GM21825 (cell line): Measurements from ENCODE around the gene TXNL4A.
A peak's percentile ranks its signal among the peaks of the same experiment; 100 is the strongest.
"Not testable (repeated sequence)": the region's sequence is repeated elsewhere in the genome, so short reads cannot be mapped to it uniquely, and the experiment has no call there.

Experiments
- ATAC-seq: cut with Tn5 transposase; IDR thresholded peaks from one replicate; pipeline ENCODE4 v1.9.1; 2021; ENCODE audit warnings: mild to moderate bottlenecking, moderate library complexity; ENCODE audit not compliant: unreplicated experiment

The TXNL4A gene

DNA sequence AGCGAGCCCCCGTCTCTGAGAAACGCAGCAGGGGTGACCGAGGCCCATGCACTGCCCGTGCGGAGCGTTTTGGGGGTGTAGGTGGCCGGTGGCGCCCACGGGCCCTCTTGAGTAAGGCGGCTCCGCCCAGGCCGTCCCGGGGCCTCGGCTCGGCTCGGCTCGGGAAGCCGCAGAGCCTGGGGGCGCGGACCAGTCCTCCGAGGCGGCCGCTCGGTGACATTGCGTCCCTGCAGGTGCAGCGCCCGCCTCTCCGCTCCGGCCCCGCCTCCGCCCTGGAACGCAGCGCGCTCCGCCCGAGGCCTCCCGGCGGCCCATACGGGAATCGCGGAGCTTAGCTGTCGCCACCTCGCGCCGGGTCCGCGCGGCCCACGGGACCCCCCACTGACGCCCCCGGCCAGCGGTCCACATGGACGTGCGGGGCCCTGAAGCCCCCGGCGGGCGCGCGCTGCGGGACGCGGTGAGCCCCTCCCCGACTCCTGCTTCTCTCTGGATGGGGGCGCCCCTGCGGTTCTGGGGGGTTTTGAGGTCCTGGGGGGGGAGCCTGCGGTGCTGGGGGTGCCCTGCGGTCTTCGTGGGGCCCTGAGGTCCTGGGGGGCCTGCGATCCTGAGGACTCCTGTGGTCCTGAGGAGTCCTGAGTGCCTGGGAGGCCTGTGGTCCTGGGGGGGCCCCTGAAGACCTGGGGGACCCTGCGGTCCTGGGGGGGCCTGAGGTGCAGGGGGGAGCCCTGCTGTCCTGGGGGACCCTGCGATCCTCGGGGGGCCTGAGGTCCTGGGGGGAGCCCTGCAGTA is 23.8 kb downstream of the TXNL4A start, which contains the start of gene HSBP1L1:
Gene HSBP1L1, plus strand, starts transcription at position 314 of the 789 bp plus-strand sequence. Its CDS starts 93 bp downstream, at position 407.
- ATAC-seq, result peak; percentile 77

DNA sequence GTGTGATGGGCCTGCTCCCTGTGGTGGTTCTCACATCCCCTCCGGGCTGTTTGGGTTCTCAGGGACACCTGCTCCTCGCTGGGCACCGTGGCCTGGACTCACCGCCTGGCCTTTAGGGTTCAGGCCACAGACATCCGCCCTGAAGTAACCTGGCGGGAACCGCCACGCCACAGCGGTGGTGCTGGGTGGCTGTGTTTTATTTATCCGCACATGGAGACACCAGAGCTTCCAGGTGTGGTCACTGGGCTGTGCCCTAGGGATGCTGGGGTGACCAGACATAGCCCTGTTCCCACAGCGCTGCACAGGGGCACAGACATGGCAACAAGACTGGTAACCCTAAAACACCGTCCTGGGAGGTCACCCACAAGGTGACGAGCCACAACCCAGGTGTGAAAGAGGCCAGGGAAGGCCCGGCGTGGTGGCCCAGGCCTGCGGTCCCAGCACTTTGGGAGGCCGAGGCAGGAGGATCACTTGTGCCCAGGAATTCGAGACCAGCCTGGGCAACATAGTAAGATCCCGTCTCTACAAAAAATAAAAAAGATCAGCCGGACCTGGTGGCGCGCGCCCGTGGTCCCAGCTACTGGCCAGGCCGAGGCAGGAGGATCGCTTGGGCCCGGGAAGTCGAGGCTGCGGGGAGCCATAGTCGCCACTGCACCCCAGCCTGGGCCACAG is 24.6 kb downstream of the TXNL4A start:
- no peak for ATAC-seq

- ATAC-seq, result no peak
These were observed 25.3 kb downstream of the TXNL4A start for GRCh38 chr18:79962835-79963657.

DNA sequence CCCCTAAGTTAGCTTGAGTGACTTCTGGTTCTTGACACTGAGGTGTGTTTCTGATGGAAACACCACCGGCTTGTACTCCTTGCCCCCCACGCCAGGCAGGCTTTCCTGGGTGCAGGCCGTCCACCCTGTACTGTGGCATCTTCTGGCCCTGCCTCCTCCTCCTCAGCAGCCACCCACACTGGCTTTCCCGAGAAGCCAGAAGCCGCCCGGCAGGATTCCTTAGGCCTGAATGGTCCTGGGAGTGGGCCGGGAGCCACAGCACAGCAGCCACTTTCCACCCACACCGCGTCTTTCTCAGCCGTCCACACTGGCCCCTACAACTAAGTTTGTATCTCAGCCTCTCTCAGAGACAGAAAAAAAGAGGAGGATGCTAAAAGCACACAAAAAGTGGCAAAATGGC is 26.1 kb downstream of the TXNL4A start:
- ATAC-seq, result no peak

- no peak for ATAC-seq
These were observed 26.7 kb downstream of the TXNL4A start for GRCh38 chr18:79961527-79962291.

DNA sequence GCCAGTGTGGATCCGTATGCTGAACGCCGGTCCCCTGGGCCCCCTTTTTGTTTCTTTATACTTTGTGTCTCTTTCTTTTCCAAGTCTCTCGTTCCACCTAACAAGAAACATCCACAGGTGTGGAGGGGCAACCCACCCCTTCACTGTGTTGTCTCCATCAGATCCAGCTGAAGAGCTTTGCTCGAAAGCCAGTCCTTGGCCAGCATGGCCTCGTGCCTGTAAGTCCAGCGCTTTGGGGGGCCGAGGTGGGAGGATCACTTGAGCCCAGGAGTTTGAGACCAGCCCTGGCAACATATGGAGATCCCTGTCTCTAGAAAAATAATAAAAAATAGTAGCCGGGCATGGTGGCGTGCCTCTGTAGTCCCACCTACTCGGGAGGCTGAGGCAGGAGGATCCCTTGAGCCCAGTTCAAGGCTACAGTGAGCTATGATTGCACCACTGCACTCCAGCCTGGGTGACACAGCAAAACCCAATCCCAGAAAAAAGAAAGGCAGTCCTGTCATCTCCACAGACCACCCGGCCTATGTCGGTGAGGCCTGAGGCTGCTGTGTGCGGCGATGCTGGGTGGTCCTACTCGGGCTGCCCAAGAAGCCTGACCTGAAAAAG is 27.3 kb downstream of the TXNL4A start:
- ATAC-seq, result no peak

DNA sequence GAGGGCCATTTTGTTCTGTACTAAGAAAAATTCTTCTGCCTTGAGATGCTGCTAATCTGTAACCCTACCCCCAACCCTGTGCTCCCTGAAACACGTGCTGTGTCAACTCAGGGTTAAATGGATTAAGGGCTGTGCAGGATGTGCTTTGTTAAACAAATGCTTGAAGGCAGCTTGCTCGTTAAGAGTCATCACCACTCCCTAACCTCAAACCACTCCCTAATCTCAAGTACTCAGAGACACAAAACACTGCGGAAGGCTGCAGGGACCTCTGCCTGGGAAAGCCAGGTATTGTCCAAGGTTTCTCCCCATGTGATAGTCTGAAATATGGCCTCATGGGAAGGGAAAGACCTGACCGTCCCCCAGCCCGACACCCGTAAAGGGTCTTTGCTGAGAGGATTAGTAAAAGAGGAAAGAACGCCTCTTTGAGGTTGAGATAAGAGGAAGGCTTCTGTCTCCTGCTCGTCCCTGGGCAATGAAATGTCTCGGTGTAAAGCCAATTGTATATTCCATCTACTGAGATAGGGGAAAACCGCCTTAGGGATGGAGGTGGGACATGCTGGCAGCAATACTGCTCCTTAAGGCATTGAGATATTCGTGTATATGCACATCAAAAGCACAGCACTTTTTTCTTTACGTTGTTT is 28.1 kb downstream of the TXNL4A start:
- not testable (repeated sequence) for ATAC-seq

- ATAC-seq, result no peak
These were observed 29.4 kb downstream of the TXNL4A start for GRCh38 chr18:79958981-79959380.

DNA sequence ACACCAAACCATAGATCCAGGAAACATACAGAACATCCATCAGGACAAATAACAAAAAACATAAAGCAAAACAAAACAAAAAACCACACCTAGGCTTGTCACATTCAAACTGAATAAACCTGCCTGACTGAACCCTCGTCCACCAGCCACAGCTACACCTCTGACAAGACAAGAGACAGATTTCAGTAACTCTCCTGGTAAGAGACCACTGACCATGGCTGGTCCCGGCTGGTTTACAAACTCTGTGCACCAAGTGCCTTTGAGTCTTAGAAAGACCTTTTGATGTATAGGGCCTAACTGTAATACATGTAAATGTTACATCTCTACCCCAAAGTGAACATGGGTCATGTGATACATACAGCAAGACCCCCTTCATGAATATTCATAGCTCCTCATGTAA is 32.1 kb downstream of the TXNL4A start:
- ATAC-seq, result no peak

- ATAC-seq, result no peak
These were observed 32.9 kb downstream of the TXNL4A start for GRCh38 chr18:79955302-79956075.

- no peak for ATAC-seq
These were observed 33.6 kb downstream of the TXNL4A start for GRCh38 chr18:79954791-79955190.

- no peak for ATAC-seq
These were observed 34.3 kb downstream of the TXNL4A start for GRCh38 chr18:79953971-79954651.

- no peak for ATAC-seq
These were observed 35.3 kb downstream of the TXNL4A start for GRCh38 chr18:79952996-79953559.

GRCh38 chr18:79952456-79952995 is 35.8 kb downstream of the TXNL4A start:
- no peak for ATAC-seq

DNA sequence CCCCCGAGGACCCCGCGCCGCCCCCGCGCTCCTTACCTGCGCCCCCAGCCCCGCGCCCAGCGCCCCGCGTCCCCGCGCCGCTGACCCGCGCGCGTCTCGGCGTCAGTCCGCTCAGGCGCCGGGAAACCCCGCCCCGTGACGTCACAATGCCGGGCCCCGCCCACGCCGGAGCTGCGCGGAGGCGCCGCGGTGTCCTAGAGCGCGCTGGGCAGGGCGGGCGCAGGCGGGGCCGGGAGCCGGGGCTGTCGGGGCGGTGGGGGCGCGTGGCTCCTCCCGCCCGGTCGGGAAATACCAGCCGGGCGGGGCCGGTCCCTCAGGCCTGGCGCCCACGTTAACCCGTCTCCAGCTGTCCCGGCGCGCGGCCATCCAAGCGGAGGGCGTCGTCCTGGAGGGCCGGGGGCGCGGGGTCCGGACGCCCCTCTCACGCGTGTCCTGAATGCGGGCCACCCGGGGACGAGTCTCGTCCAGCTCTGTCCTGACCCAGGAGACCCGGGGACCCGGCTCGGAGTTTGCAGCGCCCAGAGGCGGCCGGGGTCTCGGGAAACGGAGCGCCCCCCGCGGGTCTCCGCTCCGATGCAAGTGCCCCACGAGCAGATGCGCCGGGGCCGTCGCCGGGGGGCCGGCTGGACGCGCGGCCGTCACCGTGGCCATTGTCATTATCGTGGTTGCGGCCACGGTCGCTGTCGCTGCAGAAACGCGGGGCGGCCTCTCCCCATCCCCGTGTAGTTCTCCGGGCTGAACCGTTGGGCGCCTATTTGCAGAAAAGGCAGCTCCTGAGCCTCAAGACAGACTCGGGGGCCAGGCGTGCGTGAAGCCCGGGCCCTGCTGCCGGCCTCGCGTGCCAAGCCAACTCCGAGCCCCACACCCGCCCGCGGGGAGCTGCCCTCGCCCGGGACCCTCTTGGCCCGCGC is 36.6 kb downstream of the TXNL4A start, which contains the start of gene SLC66A2:
Gene SLC66A2, minus strand, starts transcription at position 109 of the 911 bp plus-strand sequence. CDS start 727 bp downstream, outside the sequence.
- peak; percentile 83 for ATAC-seq

DNA sequence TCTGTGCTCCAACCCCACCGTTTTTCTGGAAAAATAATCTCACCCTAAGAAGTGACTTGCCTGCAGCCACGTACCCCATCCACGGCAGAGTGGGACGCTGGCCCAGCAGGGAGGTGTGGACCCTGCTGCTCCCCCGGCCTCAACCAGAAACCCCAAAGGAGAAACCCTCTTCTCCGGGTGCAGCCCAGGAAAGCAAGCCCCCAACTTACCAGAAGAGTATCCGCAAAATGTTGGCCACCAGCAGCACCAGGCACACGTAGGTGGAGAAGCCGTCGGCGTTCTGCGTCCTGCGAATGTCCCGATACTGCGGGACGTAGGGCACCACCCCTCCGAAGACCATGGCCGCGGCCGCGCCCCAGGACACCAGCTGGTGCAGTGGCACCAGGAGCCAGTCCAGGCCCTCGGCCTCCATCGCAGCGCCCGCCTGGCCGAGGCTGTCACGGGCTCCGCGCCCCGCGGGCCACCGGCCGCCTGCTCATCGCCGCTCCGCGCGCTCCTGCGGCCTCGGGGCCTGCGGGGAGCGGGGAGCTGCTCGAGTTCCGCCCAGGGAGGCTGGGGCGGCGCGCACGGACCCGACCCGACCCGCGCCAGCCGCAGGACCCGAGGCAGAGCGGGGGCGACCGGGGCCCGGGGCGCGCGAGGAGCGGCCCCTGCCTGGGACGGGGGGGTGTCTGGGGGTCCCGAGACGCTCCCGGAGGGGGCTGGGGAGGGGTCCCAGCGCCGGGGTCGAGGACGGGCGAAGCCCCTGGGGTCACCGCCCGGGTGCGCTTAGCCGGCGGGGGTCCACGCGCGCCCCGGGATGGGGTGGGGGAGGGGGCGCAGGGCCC is 37.6 kb downstream of the TXNL4A start:
- ATAC-seq, result no peak
